ENCODE data around the gene TPCN2.

Gene TPCN2

GRCh38 chr11:69039501-69039900, 9.2 kb upstream of the TPCN2 start:
- DNase-seq, result no peak

GRCh38 chr11:69040051-69040450, 8.7 kb upstream of the TPCN2 start:
- DNase-seq, result no peak

GRCh38 chr11:69040581-69041260, 8.0 kb upstream of the TPCN2 start:
- DNase-seq, result no peak

GRCh38 chr11:69041516-69041915, 7.2 kb upstream of the TPCN2 start:
- DNase-seq, result no peak

GRCh38 chr11:69044111-69045013, 4.4 kb upstream of the TPCN2 start:
- no peak for DNase-seq

- no peak for DNase-seq
Measured at GRCh38 chr11:69048031-69048693, 570 bp upstream of the TPCN2 start.

GRCh38 chr11:69049490-69049867, 747 bp downstream of the TPCN2 start:
- DNase-seq, result no peak

GRCh38 chr11:69050592-69051380, 2.1 kb downstream of the TPCN2 start:
- DNase-seq, result no peak

- DNase-seq, result no peak
Measured at GRCh38 chr11:69051381-69052342, 2.9 kb downstream of the TPCN2 start.

- no peak for DNase-seq
Measured at GRCh38 chr11:69052343-69053168, 3.8 kb downstream of the TPCN2 start.

GRCh38 chr11:69053169-69053477, 4.4 kb downstream of the TPCN2 start:
- DNase-seq, result no peak

- DNase-seq, result no peak
Measured at GRCh38 chr11:69053546-69054396, 5.0 kb downstream of the TPCN2 start.

- no peak for DNase-seq
Measured at GRCh38 chr11:69054397-69055211, 5.9 kb downstream of the TPCN2 start.

GRCh38 chr11:69055212-69055586, 6.5 kb downstream of the TPCN2 start:
- DNase-seq, result no peak

GRCh38 chr11:69055598-69056516, 7.1 kb downstream of the TPCN2 start:
- DNase-seq, result no peak

- no peak for DNase-seq
Measured at GRCh38 chr11:69057236-69057635, 8.5 kb downstream of the TPCN2 start.

- DNase-seq, result no peak
Measured at GRCh38 chr11:69057801-69058200, 9.1 kb downstream of the TPCN2 start.

Data from NCI-H748 treated with DMSO at 0.1 percent for 48 hours (cell line).